ENCODE measurements around the gene BBS9.

BBS9 gene

DNA sequence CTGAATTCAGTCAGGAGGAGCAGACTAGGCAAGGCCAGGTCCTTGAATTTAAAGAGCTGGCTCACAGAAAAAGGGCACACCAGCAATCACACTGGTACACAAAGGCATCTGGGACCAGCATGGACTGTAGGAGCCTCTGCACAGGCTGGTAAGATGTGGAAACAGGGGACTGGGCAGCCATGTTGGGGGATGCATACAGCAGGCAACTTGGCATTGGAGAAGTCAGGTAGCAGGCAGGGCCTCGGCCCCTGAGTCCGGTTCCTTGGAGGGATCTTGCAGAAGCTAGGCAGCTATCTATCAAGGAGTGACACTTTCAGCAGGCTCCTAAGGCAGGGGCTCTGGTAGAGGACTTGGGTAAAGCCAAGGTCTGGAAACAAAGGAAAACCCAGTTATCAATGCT is 399.7 kb downstream of the BBS9 start:
- TF ChIP-seq SIN3A (IDR thresholded peaks at IDR 0.05; ENCODE audit: borderline replicate concordance, insufficient read depth, low read length) (no peak), TAF1 (IDR thresholded peaks at IDR 0.05; ENCODE audit: borderline replicate concordance, insufficient read depth, low read length) (no peak), POLR2AphosphoS5 (IDR thresholded peaks at IDR 0.05; ENCODE audit: low read depth, low read length) (no peak), FOXP2 (optimal IDR thresholded peaks at IDR 0.05; ENCODE audit: borderline replicate concordance, extremely low read depth, extremely low read length, insufficient read depth) (no peak)
- TF ChIP-seq, protein P1, sequence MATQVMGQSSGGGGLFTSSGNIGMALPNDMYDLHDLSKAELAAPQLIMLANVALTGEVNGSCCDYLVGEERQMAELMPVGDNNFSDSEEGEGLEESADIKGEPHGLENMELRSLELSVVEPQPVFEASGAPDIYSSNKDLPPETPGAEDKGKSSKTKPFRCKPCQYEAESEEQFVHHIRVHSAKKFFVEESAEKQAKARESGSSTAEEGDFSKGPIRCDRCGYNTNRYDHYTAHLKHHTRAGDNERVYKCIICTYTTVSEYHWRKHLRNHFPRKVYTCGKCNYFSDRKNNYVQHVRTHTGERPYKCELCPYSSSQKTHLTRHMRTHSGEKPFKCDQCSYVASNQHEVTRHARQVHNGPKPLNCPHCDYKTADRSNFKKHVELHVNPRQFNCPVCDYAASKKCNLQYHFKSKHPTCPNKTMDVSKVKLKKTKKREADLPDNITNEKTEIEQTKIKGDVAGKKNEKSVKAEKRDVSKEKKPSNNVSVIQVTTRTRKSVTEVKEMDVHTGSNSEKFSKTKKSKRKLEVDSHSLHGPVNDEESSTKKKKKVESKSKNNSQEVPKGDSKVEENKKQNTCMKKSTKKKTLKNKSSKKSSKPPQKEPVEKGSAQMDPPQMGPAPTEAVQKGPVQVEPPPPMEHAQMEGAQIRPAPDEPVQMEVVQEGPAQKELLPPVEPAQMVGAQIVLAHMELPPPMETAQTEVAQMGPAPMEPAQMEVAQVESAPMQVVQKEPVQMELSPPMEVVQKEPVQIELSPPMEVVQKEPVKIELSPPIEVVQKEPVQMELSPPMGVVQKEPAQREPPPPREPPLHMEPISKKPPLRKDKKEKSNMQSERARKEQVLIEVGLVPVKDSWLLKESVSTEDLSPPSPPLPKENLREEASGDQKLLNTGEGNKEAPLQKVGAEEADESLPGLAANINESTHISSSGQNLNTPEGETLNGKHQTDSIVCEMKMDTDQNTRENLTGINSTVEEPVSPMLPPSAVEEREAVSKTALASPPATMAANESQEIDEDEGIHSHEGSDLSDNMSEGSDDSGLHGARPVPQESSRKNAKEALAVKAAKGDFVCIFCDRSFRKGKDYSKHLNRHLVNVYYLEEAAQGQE (IDR thresholded peaks at IDR 0.05; ENCODE audit: insufficient read depth in 1 of 2, low read depth in 2 of 2, low read length in 2 of 2), result no peak

DNA sequence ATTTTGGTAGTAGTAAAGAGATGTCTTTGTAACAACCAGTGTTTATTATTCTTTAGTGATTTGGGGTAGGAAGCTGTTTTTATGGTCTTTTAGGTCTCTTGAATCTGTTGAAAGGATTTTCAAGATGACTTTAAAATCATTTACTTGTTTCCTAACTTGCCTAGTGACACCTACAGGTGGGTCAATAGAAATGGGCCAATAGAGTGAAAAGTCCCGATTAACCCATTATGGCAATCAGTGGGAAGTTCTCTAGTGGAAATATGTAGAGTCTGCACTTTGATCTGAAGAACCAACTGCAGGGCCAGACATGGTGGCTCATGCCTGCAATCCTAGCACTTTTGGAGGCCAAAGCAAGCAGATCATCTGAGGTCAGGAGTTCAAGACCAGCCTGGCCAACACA is 401.3 kb downstream of the BBS9 start:
- no peak for TF ChIP-seq FOXP2 (optimal IDR thresholded peaks at IDR 0.05; ENCODE audit: borderline replicate concordance, extremely low read depth, extremely low read length, insufficient read depth)
- TF ChIP-seq TAF1 (IDR thresholded peaks at IDR 0.05; ENCODE audit: borderline replicate concordance, insufficient read depth, low read length), result no peak
- no peak for TF ChIP-seq POLR2AphosphoS5 (IDR thresholded peaks at IDR 0.05; ENCODE audit: low read depth, low read length)
- TF ChIP-seq, protein P1 (IDR thresholded peaks at IDR 0.05; ENCODE audit: insufficient read depth in 1 of 2, low read depth in 2 of 2, low read length in 2 of 2), result no peak
- no peak for TF ChIP-seq SIN3A (IDR thresholded peaks at IDR 0.05; ENCODE audit: borderline replicate concordance, insufficient read depth, low read length)

DNA sequence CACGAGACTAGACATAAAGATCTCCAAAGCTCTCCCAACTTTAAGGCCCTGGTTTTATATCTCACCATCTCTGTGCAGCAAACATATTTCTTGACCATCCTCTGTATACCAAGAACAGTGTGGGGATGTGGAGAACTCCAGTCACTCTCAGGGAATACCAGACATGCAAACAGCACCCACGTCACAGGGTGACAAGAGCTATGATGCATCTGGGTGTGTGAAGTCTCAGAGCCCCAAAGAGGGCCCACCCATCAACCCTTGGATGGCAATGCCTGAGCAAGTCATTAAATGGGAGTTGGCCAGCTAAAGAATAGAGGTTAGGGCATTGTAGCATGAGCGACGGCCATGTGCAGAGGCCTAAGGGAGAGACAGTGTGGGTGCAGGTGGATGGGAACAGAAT is 402.5 kb downstream of the BBS9 start:
- no peak for TF ChIP-seq FOXP2 (optimal IDR thresholded peaks at IDR 0.05; ENCODE audit: borderline replicate concordance, extremely low read depth, extremely low read length, insufficient read depth)
- no peak for TF ChIP-seq TAF1 (IDR thresholded peaks at IDR 0.05; ENCODE audit: borderline replicate concordance, insufficient read depth, low read length)
- TF ChIP-seq, protein P1 (IDR thresholded peaks at IDR 0.05; ENCODE audit: insufficient read depth in 1 of 2, low read depth in 2 of 2, low read length in 2 of 2), result no peak
- no peak for TF ChIP-seq SIN3A (IDR thresholded peaks at IDR 0.05; ENCODE audit: borderline replicate concordance, insufficient read depth, low read length)
- no peak for TF ChIP-seq POLR2AphosphoS5 (IDR thresholded peaks at IDR 0.05; ENCODE audit: low read depth, low read length)

DNA sequence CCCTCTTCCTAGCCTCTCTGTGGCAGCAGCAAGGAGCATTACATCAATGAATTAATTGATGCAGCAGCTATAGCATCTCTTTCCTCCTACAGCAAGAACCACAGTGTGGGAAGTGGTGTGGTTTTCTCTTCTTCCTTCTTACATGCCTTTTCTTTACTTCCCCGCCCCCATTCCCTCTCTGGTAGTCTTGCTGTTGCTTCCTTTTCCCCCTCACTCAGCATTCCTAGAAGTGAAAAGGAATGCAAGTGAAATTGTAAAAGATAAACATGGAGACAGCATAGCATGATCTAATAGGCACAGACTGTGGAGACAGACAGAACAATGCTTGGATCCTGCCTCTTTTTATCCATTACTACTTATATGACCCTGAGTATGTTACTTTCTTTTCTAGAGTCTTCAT is 405.5 kb downstream of the BBS9 start:
- TF ChIP-seq FOXP2 (optimal IDR thresholded peaks at IDR 0.05; ENCODE audit: borderline replicate concordance, extremely low read depth, extremely low read length, insufficient read depth) (no peak), SIN3A (IDR thresholded peaks at IDR 0.05; ENCODE audit: borderline replicate concordance, insufficient read depth, low read length) (no peak), POLR2AphosphoS5 (IDR thresholded peaks at IDR 0.05; ENCODE audit: low read depth, low read length) (no peak), TAF1 (IDR thresholded peaks at IDR 0.05; ENCODE audit: borderline replicate concordance, insufficient read depth, low read length) (no peak)
- TF ChIP-seq, protein P1 (IDR thresholded peaks at IDR 0.05; ENCODE audit: insufficient read depth in 1 of 2, low read depth in 2 of 2, low read length in 2 of 2), result no peak

DNA sequence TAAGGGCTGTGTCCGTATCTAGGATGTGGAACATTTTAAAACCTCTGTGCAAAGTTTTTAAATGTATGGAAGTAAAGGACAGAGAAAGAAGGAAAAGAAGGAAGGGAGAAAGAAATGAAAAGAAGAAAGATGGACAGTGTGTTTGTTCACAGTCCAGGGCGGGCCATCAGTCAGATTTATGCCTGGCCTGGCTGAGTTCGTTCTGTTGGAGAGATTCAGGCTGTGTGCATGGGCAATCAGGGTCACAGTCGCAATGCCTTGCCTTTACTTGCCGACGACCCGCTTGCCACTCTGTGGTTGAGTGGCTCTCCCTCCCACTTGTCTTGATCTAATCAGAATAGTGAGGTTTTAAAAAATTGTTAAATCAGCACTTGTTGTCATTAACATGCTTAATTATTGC is 406.6 kb downstream of the BBS9 start:
- TF ChIP-seq, protein P1 (IDR thresholded peaks at IDR 0.05; ENCODE audit: insufficient read depth in 1 of 2, low read depth in 2 of 2, low read length in 2 of 2), result no peak
- TF ChIP-seq TAF1 (IDR thresholded peaks at IDR 0.05; ENCODE audit: borderline replicate concordance, insufficient read depth, low read length) (no peak), FOXP2 (optimal IDR thresholded peaks at IDR 0.05; ENCODE audit: borderline replicate concordance, extremely low read depth, extremely low read length, insufficient read depth) (no peak), POLR2AphosphoS5 (IDR thresholded peaks at IDR 0.05; ENCODE audit: low read depth, low read length) (no peak), SIN3A (IDR thresholded peaks at IDR 0.05; ENCODE audit: borderline replicate concordance, insufficient read depth, low read length) (no peak)
